OCI-LY1 (cell line): ENCODE measurements around the gene YAP1.

Source experiments
- H2AFZ ChIP-seq: fragments of 200-600 bp; sonication (generic), shearing (Covaris generic); 2 replicates; pipeline ENCODE4 v1.6.0; 2014; ENCODE audit warnings: antibody characterized with exemption, mild to moderate bottlenecking, low read length
- H3F3A ChIP-seq: fragments of 200-600 bp; sonication (generic), shearing (Covaris generic); 2 replicates; pipeline ENCODE4 v1.6.0; 2014; ENCODE audit warnings: mild to moderate bottlenecking, antibody characterized with exemption, low read length, moderate library complexity; ENCODE audit not compliant: insufficient read depth
- H3K27ac ChIP-seq: fragments of 200-600 bp; sonication (generic); 2 replicates; pipeline ENCODE4 v1.5.1; 2014; ENCODE audit warnings: low read length, mixed run types, mild to moderate bottlenecking, low read depth; ENCODE audit not compliant: poor library complexity, severe bottlenecking
- H3K27me3 ChIP-seq: fragments of 200-600 bp; sonication (generic); 2 replicates; pipeline ENCODE4 v1.6.0; 2014; ENCODE audit warnings: antibody characterized with exemption, mild to moderate bottlenecking, low read length, moderate library complexity; ENCODE audit not compliant: insufficient read depth
- H3K36me3 ChIP-seq: fragments of 200-600 bp; sonication (generic); 2 replicates; pipeline ENCODE4 v1.6.1; 2014; ENCODE audit warnings: mild to moderate bottlenecking, antibody characterized with exemption, low read length, moderate library complexity, mixed read lengths; ENCODE audit not compliant: insufficient read depth
- H3K4me1 ChIP-seq: fragments of 200-600 bp; sonication (generic); 2 replicates; pipeline ENCODE4 v1.5.1; 2014; ENCODE audit warnings: mild to moderate bottlenecking, low read length, moderate library complexity; ENCODE audit not compliant: insufficient read depth, severe bottlenecking
- H3K4me2 ChIP-seq: fragments of 200-600 bp; sonication (generic), shearing (Covaris generic); 2 replicates; pipeline ENCODE4 v1.6.1; 2014; ENCODE audit warnings: low read length
- H3K4me3 ChIP-seq: fragments of 200-600 bp; sonication (generic); 2 replicates; pipeline ENCODE4 v1.5.1; 2014; ENCODE audit warnings: low read length, low read depth, mild to moderate bottlenecking, mixed read lengths; ENCODE audit not compliant: poor library complexity, severe bottlenecking
- H3K79me2 ChIP-seq: fragments of 200-600 bp; shearing (Covaris generic); 2 replicates; pipeline ENCODE4 v1.6.1; 2016; ENCODE audit warnings: mixed run types, low read length, mixed read lengths; ENCODE audit not compliant: insufficient read depth
- H3K9ac ChIP-seq: fragments of 200-600 bp; sonication (generic), shearing (Covaris generic); 2 replicates; pipeline ENCODE4 v1.6.1; 2014; ENCODE audit warnings: mild to moderate bottlenecking, low read length, mixed read lengths
- H3K9me2 ChIP-seq: fragments of 200-600 bp; sonication (generic), shearing (Covaris generic); 2 replicates; pipeline ENCODE4 v1.6.1; 2014; ENCODE audit warnings: low read depth, mild to moderate bottlenecking, low read length, mixed read lengths
- H3K9me3 ChIP-seq: fragments of 200-600 bp; shearing (Covaris generic); 2 replicates; pipeline ENCODE4 v1.6.1; 2014; ENCODE audit warnings: low read length, mixed read lengths
- H4K20me1 ChIP-seq: fragments of 200-600 bp; sonication (generic), shearing (Covaris generic); 2 replicates; pipeline ENCODE4 v1.6.0; 2016; ENCODE audit warnings: mild to moderate bottlenecking, low read length; ENCODE audit not compliant: insufficient read depth
- CTCF ChIP-seq: fragments of 200-600 bp; sonication (generic), shearing (Covaris generic); IDR thresholded peaks from 2 replicates; pipeline ENCODE4 v1.5.1; 2017; ENCODE audit warnings: mild to moderate bottlenecking, antibody characterized with exemption, low read length, moderate library complexity, mixed read lengths
- EZH2 ChIP-seq: fragments of 200-600 bp; sonication (generic), shearing (Covaris generic); IDR thresholded peaks from 2 replicates; pipeline ENCODE4 v1.8.0; 2017; ENCODE audit warnings: borderline replicate concordance, mixed run types, mild to moderate bottlenecking, antibody characterized with exemption, low read length, moderate library complexity, mixed read lengths

The YAP1 gene

GRCh38 chr11:102147632-102148031, 37.4 kb downstream of the YAP1 start:
- H3K79me2 ChIP-seq = no peaks in the 10 kb centered on the region
- no peaks in the 10 kb centered on the region for H3K9me3 ChIP-seq
- no peak overlapping the region for H3K27ac ChIP-seq
- no peak overlapping the region for H2AFZ ChIP-seq
- no peaks in the 10 kb centered on the region for H3K36me3 ChIP-seq
- TF ChIP-seq CTCF = no peak
- TF ChIP-seq EZH2 = no peak
- no peak overlapping the region for H3K4me2 ChIP-seq
- H3K27me3 ChIP-seq = no peaks in the 10 kb centered on the region
- no peaks in the 10 kb centered on the region for H4K20me1 ChIP-seq
- no peaks in the 10 kb centered on the region for H3K9me2 ChIP-seq
- H3F3A ChIP-seq = no peaks in the 10 kb centered on the region
- no peak overlapping the region for H3K4me3 ChIP-seq
- H3K4me1 ChIP-seq = no peaks in the 10 kb centered on the region
- no peak overlapping the region for H3K9ac ChIP-seq

- Histone ChIP-seq H3K4me3 (no peak overlapping the region), H3K4me1 (no peaks in the 10 kb centered on the region), H3K79me2 (no peaks in the 10 kb centered on the region), H3K9ac (no peak overlapping the region), H2AFZ (no peak overlapping the region), H3K36me3 (no peaks in the 10 kb centered on the region), H3K27ac (no peak overlapping the region), H3K9me2 (no peaks in the 10 kb centered on the region), H3K9me3 (no peaks in the 10 kb centered on the region), H3K27me3 (no peaks in the 10 kb centered on the region), H4K20me1 (no peaks in the 10 kb centered on the region), H3F3A (no peaks in the 10 kb centered on the region), H3K4me2 (no peak overlapping the region)
- no peak for TF ChIP-seq EZH2
- no peak for TF ChIP-seq CTCF
Observed at GRCh38 chr11:102148059-102148458, 37.8 kb downstream of the YAP1 start.

GRCh38 chr11:102151784-102152525, 41.7 kb downstream of the YAP1 start:
- no peak overlapping the region for H3K9ac ChIP-seq

More at GRCh38 chr11:102151784-102152525, 41.7 kb downstream of the YAP1 start:
- Histone ChIP-seq H3K9me3 (no peaks in the 10 kb centered on the region), H3K4me1 (no peaks in the 10 kb centered on the region), H3K79me2 (no peaks in the 10 kb centered on the region), H3K4me2 (no peak overlapping the region), H3K36me3 (no peaks in the 10 kb centered on the region), H3F3A (no peaks in the 10 kb centered on the region), H2AFZ (no peak overlapping the region), H3K4me3 (no peak overlapping the region), H3K27me3 (no peaks in the 10 kb centered on the region), H3K9me2 (no peaks in the 10 kb centered on the region), H3K27ac (no peak overlapping the region), H4K20me1 (no peaks in the 10 kb centered on the region)
- TF ChIP-seq EZH2 = no peak
- no peak for TF ChIP-seq CTCF
